GM12892 (cell line): ENCODE results near the gene NBEA.

Source experiments
- POLR2A ChIP-seq: IDR thresholded peaks from 2 replicates; pipeline ENCODE4 v1.6.1; 2011; ENCODE audit warnings: low read depth, low read length, control low read depth
- POLR2AphosphoS5 ChIP-seq: IDR thresholded peaks from 2 replicates; pipeline ENCODE4 v1.6.1; 2011; ENCODE audit warnings: low read depth, low read length, control low read depth

DNA sequence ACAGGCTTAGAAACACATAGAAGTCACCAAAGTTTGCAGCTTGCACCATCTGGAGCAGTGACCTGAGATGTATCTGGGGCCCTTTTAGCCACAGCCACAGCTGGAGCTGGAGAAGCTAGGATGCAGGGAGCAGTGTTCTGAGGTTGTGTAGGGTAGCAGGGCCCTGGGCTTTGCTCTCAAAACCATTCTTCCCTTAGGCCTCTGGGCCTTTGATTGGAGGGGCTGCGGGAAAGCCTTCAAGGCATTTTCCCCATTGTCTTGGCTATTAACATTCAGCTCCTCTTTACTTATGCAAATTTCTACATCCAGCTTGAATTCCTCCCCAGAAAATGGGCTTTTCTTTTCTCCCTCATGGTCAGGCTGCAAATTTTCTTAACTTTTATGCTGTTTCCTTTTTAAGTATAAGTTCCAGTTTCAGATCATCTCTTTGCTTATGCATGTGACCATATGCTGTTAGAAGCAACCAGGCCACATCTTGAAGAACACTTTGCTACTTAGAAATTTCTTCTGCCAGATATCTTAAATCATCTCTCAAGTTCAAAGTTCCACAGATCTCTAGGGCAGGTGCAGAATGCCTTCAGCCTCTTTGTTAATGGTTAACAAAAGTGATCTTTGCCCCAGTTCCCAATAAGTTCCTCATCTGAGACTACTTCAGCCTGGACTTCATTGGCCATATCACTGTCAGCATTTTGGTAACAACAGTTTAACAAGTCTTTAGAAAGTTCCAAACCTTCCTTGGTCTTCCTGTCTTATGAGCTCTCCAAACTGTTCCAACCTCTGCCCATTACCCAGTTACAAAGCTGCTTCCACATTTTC, 48.5 kb downstream of the NBEA start:
- TF ChIP-seq POLR2A (no peak), POLR2AphosphoS5 (no peak)
